GM13977 (cell line): ENCODE data around the gene TBC1D2B.

Source experiments
- DNase-seq: peaks from one replicate; pipeline ENCODE4 v3.0.0; 2012; ENCODE audit warnings: low spot score
- CTCF ChIP-seq: IDR thresholded peaks from 2 replicates; pipeline ENCODE4 v1.5.1; 2012; ENCODE audit warnings: mild to moderate bottlenecking, control low read depth; ENCODE audit not compliant: insufficient read depth; ENCODE audit errors: extremely low read depth, missing control alignments
- in situ Hi-C: fragments of 300-500 bp; cut with MboI; formaldehyde crosslinking; loops from one replicate; pipeline ENCODE4 v1.12.0; 2022; ENCODE audit warnings: low sequenced_read_pairs, low pct_unique_long_range_greater_than_20kb, mixed read lengths, inconsistent platforms; ENCODE audit not compliant: unreplicated experiment

TBC1D2B gene

GRCh38 chr15:78110096-78110495 lies 32.6 kb upstream of the TBC1D2B start:
- no peak for DNase-seq
- no peak for TF ChIP-seq CTCF
- in situ Hi-C loops: loop anchor here (5.0 kb wide), 2 partner anchors 132 to 148 kb away; no protein-coding TSS in a partner anchor

GRCh38 chr15:78109156-78109555 lies 31.6 kb upstream of the TBC1D2B start:
- in situ Hi-C loops: no loop called here

GRCh38 chr15:78108300-78109084 lies 31.0 kb upstream of the TBC1D2B start:
- in situ Hi-C loops: no loop called here
- peak; percentile 81 for DNase-seq
- TF ChIP-seq CTCF: peak; percentile 98

More at GRCh38 chr15:78109156-78109555, 31.6 kb upstream of the TBC1D2B start:
- TF ChIP-seq CTCF: no peak
- DNase-seq: no peak

- in situ Hi-C loops: no loop called here
- no peak for TF ChIP-seq CTCF
- no peak for DNase-seq
These were observed 30.0 kb upstream of the TBC1D2B start for GRCh38 chr15:78107471-78107870.

GRCh38 chr15:78105476-78106241 lies 28.1 kb upstream of the TBC1D2B start:
- no peak for TF ChIP-seq CTCF
- in situ Hi-C loops: no loop called here
- no peak for DNase-seq

GRCh38 chr15:78104566-78105475 lies 27.3 kb upstream of the TBC1D2B start:
- TF ChIP-seq CTCF: no peak
- in situ Hi-C loops: no loop called here

More at GRCh38 chr15:78104566-78105475, 27.3 kb upstream of the TBC1D2B start:
- DNase-seq: no peak
